NCI-H1105 treated with DMSO at 0.1 percent for 48 hours (cell line): ENCODE data around the gene BCAS1.

Experiments
- DNase-seq: peaks from one replicate; lab custom pipeline; 2025; lab: John Stamatoyannopoulos, UW

Gene BCAS1

DNA sequence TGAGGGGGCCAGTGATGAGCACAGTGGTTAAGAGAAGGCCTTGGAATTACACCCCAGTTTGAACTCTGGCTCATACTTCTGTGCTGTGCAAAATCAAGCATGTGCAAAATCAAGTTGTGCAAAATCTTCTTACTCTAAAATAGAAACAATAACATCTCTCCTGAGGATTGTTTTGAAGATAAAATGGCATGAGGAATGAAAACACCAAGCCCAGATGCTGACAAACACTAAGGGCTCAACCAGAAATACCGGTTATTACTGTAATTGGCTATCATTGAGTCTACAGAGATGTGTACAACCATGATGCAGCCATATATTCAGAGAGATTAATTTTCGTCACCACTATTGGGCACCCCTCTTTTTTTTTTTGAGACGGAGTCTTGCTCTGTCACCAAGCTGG, 5.9 kb upstream of the BCAS1 start:
- no peak for DNase-seq

DNA sequence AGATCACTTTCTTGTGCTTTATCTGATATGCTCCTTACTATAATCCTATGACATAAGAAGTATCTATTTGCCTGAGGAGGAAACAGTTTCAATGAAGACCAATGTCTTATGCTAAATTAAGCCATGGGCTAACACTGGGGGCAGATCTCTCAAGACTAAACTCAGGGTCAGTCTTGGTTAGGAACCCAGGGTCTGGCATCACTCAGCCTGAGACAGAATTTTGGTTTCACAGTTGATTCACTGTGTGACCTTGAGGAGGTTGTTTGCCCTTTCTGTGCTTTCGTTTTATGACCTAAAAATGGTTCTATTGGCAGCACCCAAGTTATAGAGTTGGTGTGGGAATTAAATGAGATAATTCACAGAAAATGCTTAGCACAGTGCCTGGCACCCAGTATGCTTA, 4.9 kb upstream of the BCAS1 start:
- no peak for DNase-seq

DNA sequence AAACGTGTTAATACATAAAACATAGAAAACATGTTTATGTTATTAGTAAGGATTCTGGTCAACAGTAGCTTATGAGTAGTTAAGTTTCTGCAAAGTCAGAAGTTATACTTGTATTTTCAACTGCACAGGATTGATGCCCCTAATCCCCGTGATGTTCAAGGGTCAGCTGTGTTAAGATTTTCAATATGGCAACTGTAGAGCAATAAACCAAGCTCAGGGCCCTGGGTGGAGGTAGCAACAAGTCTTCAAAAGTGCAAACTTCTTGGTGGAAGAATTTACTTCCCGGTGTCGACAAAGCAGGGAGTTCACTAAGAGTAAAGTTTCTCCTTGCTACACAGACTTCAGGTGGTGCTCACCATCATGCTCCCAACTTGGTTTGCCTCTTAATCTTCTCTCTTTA, 4.1 kb upstream of the BCAS1 start:
- no peak for DNase-seq

DNA sequence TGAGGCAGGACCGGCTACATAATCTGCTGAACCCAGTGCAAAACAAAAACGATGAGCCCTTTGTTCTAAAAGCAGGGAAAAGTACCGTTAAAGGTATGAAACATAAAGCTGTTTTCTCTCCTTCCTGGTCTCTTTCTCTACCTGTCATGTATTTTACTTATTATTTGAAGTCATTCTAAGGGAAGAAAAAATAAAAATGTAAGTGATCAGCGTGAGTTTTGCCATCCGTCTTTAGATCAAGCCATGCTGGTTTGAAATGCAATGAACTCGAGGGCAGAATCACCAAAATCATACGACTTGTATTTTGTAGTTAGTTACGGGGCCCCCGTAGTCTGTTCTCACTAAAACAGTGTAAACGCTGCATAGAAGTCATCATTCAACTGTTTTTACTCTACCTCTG, 2.9 kb upstream of the BCAS1 start:
- no peak for DNase-seq

DNA sequence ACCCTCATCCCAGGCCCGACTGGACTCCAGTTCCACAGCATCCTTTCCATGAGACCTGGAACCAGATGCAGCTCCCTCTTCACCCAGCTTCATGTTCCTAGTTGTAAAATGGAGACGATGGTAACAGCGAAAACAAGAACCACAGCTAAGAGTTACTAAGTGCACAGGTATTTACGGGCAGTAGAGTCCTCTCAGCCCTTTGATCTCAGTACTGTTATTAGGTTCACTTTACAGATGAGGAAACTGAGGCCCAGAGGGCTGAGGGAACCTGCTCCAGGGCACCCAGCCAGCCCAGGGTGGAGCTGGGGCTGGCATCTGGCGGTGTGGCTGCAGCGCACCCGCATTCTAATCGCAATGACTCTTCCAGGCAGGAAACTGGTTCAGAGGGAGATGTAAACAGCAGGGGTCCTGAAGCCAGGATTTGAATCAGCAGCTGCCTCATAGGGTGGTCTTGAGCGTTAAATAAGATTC, 858 bp downstream of the BCAS1 start:
- DNase-seq = no peak

DNA sequence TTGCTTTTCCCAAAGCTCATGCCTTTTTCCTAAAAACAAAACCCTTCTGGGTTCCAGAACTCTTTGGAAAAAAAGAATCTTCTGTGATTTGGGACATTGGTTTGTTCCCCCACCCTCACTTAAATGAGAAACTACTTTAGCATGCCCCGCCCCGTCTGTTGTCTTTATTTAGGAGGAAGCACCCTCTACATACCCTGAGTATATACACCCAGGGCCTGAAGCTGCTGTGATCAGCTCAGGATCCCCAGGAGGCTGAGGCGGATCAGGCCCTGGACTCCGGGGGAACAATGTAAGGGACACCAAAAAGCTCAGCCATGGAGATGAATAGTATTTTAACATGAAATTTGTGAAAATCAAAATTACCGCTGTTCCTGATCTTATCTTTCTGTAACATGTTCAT, 1.4 kb downstream of the BCAS1 start:
- no peak for DNase-seq

DNA sequence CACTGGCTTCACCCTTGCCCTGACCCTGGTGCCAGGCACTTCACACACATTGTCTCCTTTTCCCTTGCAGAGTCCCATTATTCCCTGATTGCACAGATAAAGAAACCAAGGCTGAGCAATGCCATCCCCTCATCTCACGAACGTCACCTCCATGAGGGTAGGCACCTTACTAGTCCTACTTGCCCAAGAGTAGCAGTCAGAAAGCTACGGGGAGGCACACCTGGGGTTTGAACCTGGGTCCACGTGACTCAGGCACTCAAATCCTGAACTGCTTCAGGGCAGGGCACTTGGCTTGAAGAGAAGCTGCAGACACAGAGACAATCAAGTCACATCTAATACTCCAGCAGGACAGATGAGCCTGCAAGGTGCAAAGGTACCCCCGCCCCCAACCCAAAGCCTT, 1.9 kb downstream of the BCAS1 start:
- no peak for DNase-seq

DNA sequence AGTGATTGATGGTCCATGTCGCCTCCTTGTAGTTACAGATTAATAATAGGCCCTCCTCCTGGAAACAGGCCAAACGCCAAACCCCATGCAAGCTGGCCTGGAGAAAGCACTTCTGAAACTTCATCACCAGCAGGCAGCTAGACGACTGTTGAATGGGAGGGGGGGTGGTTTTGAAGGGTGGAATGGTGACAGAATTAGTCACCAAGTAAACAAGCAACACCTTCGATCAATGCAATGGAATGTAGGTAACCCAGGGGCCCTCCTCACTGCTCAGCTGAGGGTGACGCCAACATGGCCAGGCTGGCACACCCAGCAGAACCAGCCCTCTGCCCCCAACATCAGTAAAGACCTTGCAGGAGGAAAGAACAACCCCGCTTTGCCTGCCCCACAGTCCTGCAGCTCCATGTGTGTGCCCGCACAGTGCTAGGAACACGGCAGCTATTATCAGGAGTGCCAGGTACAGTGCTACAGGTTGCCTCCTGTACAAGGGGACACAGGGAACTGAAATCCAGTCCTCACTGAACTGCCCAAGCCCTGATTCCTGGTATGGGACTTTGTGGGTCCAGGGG, 2.7 kb downstream of the BCAS1 start:
- peak; percentile 67 for DNase-seq

DNA sequence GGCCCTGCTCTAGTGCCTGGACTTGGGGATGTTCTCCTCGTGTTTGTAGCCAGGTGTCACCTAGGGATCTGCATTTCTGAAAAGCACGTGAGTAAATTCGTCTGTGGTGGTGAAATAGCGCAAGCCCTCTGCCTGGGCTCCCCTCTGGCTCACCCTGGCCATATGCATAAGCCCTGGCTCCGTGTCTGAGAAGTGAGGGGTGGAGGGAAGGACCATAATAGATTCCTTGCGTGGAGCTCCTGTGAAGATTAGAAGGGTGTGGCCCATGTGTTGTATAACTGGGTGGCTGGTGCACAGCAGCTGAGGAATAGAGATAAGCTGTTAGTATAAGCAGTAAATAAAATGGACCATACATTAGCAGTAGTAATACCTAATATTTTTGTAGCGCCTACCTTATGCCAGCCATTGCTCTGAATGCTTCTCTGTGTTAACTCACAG, 4.8 kb downstream of the BCAS1 start:
- DNase-seq = no peak

DNA sequence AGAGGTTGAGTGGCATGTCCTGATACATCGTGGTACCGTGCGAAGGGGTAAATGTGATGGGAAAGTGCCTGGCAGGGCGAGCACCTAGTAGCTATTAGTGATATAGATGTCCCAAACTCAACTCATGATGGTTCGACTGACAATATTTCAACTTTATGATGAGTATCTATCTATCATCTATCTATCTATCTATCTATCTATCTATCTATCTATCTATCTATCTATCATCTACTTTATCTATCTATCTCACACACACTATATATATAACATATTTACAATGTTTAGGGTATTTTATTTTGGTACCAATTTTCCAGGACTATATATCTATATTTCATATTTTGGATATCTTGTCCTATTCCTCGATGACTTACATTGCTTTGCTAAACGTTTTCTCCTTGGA, 5.5 kb downstream of the BCAS1 start:
- no peak for DNase-seq

DNA sequence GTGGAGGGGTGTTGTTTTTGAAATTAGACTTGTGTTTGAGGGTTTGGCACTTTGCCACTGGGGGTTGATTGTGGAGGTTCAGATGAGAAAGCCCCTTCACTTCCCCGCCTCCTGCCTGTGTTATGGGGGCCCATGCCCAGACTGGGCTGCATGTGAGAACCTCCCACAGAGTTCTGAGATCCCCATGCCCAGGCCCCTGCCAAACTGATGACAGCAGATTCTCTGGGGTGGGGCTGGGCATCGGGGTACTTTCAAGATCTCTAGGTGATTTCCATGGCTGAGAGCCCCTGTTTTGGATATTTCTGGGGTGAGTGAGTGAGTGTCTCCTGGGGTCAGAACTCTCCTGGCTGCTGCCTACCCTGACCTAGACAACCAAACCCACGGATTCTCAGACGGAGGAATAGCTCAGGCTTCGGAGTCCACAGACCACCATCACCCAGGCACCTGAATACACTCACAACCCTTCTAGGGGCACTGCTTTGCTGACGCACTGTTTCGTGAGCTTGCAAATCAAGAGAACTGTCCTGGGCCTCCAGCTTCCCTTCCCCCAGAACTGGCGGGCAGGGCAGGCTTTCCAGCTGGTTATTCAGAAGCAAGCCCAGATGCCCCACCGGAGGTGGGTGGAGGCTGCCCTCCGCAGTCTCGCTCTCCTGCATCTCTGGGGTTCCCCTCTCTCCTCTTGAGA, 6.3 kb downstream of the BCAS1 start:
- no peak for DNase-seq

DNA sequence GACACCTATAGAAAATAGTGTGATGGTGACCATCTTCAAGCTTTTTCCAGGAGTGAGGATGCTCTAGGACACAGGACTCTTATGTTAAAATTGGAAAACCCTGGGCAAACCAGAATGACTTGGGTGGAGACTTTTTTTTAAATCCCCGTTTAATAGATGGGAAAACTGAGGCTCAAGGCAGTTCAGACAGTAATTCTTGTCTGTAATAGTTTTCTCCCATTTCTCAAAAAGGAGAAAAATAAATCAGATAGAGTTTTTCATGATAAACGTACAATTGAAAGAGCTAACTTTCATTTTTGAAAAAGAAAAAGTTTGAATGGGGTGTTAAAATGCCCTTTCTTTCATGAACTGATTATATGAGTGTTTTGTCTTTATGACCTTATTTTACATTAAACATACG, 6.8 kb downstream of the BCAS1 start:
- no peak for DNase-seq

DNA sequence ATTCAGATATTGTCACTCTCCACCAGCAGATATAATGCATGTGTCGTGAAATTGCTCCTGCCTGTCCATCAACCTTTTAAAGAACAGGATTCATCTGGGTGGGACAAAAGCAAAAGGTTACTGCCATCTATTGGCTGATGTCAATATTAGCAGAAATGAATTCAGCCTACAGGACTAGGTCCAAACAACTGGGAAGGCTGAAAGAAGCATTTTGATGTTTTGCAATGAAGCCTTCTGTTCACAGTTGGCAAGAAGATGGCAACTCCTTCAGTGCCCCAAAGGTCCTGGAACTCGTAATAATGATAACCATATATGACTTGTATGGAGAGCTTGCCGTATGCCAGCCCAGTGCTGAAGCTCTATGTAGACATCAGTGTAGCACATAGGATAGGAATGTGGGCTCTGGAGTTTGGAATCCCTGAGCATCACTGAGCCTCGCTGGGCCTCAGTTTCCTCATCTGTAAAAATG, 7.5 kb downstream of the BCAS1 start:
- DNase-seq = peak; percentile 57

DNA sequence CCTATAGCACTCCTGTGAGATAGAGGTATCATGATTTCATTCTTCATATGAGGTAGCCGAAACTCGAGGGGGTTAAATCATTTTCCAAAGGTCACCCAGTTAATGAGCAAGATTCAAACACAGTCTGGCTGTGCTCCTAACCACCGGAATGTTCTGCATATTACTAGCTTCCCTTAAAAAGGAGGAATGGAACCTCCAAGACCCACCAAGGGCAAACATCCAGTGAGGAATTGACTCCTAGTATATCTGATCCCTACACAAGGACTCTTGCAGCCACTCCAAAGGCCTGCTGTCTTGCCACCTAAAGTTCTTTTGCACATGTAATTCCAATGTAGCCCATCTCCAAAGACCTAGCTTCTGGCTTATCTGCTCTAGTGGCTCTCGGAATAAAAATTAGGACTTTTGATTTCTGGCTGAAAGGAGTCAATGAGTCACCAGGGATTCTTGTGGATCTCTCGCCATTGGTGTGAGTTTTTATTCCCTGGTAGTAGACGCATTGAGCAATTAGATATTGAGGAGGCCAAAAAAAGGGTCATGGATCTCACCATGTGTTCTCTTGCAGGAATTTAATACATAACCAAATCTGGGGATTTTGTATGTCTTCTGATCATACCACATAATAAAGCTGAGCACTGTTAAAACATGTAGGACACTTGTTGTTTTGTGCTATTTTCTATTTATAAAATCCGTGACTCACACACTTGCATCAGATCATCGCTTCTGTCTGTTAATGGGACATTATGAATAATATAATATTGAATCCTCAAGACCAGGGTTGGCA, 9.1 kb downstream of the BCAS1 start:
- no peak for DNase-seq

DNA sequence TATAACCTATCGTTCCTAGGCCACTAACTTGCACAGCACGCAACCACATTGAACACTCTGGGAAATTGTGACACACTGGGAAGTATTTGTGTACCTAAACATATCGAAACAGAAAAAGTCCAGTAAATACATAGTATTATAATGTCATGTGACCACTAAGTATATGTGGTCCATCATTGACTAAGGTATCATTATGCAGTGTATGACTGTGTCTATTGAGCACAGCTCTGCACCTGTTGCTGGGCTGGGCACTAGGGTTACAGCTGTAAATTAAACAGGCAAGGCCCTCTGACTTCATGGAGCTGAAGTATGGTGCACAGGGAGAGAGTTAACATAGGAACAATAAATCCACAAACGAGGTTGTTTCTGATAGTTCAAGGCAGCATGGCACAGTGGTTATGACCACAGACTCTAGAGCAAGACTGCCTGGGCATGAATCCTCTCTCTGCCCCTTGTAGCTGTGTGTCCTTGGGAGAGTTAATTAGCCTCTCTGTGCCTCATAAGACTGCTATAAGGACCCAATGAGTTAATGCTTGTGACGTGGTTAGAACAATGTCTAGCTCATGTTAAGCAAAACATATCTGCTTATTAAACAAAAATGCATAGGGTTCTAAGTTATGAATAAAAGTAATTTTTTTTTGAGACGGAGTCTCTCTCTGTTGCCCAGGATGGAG, 10.6 kb downstream of the BCAS1 start:
- DNase-seq = no peak

DNA sequence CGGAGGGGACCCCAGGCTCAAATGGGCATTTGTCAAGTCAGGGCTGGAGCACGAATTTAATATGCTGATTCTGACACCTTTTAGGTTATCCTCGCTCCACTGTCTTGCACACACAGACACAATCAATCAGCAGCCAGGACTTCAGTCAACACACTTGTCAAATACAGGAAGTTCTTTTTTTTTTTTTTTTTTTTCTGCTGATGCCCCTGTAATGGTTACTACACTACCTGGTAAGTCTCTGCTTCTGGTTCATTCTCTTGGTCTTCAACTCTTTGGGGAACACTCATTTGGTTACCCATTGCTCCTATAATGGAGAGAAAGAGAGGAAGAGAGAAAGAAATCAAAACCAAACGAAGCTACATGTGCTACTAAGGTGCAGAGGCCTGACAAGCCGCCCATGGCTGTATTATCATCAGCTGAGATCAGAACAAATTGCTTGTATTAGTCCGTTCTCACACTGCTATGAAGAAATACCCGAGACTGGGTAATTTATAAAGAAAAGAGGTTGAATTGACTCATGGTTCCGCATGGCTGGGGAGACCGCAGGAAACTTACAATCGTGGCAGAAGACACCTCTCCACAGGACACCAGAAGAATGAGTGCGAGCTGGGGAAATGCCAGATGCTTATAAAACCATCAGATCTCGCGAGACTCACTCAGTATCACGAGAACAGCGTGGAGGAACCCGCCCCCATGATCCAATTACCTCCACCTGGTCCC, 11.8 kb downstream of the BCAS1 start:
- DNase-seq = no peak

DNA sequence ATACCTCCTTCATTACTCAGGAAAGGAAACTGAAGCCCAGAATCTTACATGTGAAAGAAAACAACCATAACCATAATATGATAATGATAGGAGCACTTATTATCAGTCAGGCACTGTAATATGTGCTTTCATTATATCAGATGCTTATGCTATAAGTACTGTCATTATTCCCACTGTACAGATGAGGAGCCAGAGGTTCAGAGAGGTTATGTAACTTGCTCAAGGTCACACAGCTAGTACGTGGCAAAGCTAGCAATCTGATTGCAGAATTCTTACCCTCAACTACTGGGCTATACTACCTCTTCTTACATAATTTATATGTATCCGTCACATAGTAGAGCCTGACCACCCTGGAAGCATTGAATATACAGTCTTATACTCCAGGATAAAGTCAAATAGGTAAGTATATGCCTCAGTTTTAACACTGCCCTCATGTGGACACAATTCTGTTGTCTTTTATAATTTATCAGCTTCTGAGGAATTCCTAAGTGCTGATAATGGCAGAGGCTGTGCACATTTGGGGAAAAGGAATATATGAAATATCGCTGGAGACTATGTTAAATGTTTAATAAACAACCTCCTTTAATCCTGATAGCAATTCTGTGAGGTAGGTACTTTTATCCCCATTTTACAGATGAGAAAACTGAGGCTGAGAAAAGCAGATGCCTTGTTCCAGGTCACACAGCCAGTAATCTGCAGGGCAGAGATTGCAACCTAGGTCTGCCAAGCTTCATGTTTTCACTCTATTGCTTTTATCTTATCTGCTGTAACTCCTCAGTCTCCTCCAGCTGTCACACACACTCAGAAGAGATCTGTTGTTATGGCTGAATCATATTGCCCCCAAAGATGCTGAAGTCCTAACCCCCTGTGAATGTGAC, 13.4 kb downstream of the BCAS1 start:
- DNase-seq = no peak

DNA sequence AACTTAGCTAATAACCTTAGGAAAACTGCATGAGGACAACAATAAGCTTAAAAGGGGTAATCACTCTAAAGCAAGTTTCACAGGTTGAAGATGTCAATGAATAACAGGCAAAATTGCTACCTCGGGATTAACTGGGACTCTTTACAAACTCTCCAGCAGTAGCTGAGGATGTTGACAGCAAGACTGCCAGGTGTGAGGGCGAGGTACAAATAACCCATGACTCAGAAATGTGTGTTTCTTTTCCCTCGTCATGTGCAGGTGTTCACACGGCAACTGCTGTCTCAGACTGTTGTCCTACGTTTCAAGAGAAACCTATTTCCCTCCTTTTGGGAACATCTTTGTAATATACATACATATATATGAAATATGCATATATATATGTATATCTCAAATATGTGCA, 15.9 kb downstream of the BCAS1 start:
- DNase-seq = no peak

DNA sequence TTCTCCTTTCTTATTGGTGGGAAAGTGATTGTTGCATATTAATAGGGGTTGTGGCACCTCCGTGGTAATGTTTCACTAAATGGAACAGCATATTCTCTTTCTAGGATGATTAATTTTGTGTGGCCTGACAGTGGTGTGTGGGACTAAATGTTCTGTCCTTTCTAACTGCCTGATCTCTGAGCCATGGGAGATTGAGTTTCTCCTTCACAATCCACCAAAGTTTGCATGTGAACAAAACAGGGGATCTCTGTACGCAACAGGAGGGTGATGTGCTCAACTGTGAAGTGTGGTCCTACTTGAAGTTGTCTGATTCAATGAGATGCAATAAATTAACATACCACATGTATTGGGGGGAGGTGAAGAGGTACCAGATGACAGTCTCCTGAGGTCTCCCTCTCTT, 19.3 kb downstream of the BCAS1 start:
- no peak for DNase-seq

DNA sequence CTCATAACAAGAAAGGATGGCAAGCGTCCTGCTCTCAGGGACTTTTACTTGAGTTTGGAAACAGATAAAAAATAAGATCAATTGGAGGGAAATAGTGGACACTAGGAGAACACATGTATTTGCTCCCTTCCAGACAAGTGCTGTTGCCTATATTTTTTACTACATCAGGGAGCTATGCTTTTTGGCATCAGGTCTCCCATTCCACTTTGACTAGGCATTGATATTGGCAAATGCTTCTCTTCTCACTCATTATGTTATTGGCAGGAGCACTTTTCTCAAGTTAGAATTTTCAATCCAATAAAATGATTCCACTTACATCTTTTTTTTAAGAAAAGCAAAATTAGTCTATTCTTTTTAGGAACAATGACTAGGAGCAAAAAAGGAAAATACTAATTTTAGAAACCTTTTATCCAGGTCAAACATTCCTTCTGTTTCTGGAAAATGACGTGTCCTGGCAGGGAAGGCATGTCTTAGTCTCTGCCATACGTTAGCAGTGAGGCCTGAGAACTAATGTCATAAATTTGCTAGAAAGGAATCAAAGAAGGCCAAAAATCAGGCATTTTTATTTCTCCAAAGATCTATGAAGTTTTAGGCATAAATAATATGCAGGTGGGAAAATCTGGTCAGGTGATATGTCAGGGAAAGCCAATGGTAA, 21.4 kb downstream of the BCAS1 start:
- no peak for DNase-seq
